ENCODE results near the gene TMEM131.
A peak's percentile ranks its signal among the peaks of the same experiment; 100 is the strongest.

TMEM131 gene

DNA sequence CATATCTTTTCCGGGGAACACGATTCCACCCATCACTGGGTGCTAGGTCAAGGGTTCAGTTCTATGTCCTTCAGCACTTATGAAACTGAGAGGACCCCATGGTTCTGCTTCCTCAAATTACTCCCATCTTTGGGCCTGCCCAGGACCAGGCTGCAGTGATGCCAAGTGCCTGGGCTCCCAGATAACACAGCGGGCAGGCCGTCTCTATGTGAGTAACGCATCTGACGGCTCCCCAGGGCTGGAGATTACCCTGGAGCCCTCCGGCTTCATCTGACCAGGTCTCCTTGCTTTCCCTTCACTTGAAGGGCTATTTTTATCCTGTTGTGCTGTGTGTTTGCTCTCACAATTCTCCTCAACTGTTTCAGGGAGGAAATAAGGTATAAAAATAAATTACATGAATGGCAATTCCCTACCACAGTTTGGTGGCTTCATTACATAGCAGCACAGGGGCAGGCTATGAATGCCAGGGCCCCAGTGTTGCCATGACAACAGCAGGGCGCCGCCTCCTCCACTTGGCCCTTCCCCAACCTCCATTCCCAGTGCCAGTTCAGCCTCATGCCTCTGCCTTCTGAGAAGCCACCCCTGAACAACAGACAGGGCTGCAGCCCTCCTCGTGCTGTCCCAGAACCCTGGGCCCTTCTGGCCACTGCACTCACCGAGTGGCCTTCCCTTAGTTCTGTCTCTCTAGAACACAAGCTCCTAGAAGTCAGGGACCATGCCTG is 25.4 kb upstream of the TMEM131 start:
- no peak for DNase-seq

- DNase-seq: no peak
Measured at GRCh38 chr2:98020516-98020915, 24.8 kb upstream of the TMEM131 start.

GRCh38 chr2:98016908-98017670 is 21.3 kb upstream of the TMEM131 start:
- no peak for DNase-seq

GRCh38 chr2:98015671-98016070 is 19.9 kb upstream of the TMEM131 start:
- DNase-seq: no peak

- DNase-seq: no peak
Measured at GRCh38 chr2:98014379-98014778, 18.6 kb upstream of the TMEM131 start.

DNA sequence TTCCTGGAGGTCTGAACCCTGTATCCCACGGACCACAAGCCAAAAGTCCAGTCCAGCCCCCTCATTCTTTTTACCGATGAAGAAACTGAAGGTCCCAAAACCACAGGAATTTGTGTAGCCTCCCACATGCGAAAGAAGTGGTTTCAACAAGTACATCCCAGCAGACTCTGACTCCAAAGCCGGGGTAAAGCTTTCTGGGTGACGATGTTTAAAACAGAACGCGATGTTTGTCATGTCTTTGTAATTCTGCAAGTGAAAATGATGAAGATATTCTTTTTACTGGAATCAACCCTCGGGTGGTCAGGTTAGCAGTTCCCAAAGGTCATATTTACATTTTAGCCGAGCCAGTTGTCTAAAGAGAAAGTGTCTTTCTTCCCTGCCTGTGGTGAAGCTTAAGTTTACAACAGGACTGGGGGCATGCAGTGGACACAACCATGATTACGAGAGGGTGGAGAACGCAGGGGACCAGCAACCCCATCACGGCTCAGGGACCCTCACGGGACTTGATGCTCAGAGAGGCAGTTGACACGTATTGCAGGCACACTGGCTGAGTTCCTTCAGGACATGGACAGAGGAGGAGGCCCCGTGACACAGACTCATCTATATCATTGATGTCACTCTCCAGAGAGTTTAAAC is 17.8 kb upstream of the TMEM131 start:
- no peak for DNase-seq

DNA sequence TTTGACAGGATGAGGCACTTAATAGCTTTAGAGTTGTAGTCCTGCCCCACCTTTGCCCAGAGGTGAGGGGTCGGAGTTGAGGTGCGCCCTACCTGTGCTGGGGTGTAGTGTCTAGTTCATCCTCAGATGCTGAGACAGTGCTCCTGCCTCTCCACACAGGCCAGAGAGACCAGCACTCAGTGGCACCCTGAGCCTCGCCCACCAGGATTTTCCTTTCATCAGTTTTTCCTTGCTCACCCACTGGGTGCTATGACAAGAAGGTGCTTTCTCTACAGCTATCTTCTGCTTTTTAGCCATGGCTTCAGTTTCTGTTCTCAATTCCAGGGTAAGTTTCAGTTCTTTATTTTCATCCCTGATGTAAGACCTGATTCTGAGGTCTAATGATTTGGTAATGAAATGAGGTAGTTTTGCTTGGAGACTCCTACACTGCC is 16.8 kb upstream of the TMEM131 start:
- DNase-seq: no peak

- no peak for DNase-seq
Measured at GRCh38 chr2:98009887-98010760, 14.4 kb upstream of the TMEM131 start.

DNA sequence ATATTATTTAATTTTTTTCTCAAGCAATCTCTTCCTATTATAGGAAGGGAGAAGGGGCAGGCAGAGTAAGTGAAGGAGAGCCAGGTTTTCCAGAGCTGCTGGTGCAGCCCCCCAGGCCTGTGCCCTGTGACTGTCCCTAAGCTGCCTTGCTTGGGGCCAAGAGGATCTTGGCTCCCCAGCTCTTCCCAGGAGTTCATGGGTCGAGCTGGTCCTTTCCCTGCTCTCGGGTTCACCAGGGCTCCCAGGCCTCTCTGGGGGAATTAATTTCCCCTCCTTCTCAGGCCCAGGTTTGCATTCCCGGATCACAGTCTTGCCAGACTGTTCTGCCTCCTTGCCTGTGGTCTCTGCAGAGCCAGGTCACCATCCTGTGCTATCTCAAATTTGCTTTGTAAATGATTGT is 12.7 kb upstream of the TMEM131 start:
- no peak for DNase-seq

DNA sequence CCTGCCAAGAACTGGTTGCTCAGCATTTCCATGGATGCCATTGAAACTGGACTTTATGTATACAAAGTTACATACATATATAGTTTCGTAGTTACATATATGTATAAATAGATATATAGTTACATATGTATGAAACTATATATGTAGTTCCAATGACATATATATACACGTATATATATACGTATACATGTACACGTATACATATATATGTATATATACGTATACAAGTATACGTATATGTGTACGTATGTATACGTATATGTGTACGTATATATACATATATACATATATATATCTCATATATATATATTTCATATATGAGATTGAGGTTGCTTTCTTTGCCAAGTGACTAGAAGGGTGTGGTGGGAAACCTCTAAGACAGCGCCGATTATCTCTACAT is 10.6 kb upstream of the TMEM131 start:
- no peak for DNase-seq

GRCh38 chr2:98004613-98005012 is 8.9 kb upstream of the TMEM131 start:
- DNase-seq: no peak

DNA sequence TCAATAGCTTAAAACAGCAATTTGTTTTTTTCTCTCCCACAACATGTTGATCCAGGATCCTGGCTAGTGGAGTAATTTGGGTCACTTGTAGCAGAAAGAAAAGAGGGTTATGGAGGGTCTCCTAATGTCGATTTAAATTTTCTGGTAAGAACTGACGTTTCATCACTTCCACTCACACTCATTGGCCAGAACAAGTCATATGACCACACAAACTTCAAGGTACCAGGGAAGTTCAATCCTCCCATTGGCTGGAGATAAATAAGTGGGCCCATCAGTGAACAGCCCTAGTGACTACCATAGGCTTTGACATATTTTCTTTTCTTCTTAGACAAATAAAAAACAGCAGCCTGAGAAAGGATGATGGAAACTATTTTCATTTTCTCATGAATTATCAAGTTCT is 8.3 kb upstream of the TMEM131 start:
- DNase-seq: no peak

DNA sequence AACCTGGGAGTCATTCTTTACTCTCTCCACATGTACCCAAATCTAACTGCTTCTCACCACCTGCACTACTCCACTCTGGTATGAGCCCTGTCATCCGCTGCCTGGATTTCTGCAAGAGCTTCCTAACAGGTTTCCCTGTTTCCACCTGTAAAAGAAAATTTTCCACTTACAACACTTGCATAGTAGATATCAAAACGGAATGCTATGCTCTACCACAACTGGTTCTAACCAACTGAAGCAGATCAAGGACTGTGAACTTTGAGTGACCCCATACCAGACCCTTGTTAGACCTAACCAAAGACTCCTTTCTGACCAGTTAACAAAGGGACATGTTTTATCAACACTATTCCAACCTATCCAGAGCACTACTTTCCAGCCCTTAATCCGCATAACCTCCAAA is 3.8 kb upstream of the TMEM131 start:
- no peak for DNase-seq

DNA sequence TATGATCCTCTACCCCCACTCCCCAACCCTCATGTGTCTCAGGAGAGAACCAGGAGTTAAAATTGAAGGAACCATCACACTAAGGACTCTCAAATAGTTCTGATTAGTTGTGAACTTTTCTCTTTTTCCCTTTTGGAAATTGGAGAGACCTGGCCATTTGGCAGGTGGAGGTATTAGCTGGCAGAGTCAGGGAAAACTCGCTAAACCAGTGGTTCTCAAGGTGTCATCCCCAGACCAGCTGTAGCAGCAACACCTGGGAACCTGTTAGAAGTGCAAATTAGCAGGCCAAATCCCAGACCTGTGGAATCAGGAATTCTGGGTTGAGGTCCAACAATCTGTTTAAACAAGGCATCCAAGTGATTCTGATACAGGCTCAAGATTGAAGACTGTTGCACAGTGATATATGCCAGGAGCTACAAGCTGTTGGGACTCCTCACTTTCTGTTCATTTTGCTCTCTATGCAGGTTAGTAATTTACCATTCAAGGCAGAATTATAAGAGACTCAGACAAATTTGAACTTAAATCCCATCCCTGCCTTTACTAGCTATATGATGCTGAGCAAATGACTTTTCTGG is 2.8 kb upstream of the TMEM131 start:
- no peak for DNase-seq

DNA sequence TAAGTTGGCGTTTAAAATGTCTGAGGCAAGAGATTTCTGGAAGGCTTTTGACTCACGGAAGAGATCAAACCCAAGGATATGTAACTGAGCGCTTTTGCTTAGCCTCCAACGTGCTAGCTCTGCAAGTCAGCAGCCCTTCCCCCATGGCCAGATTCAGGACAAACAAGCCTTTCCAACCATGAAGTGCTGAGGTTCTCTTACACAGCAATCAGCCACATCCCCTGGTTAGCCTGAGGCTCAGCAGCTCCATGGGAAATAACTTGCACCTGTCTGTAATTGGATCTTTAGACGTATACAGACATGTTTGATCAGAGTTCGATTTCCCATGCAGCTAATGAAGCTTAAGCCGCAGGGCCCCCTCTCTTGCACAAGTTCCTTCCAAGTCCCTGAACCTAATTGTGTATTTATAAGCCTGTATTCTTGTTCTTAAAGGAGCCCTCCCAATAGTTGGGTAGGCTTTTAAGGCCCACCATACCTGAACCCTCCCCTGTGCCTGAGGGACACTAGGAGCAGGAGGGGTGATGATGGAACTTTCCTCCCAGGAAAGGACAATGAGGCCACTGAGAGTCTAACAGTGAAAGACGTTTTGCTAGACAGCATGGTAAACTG is 2.1 kb upstream of the TMEM131 start:
- no peak for DNase-seq

DNA sequence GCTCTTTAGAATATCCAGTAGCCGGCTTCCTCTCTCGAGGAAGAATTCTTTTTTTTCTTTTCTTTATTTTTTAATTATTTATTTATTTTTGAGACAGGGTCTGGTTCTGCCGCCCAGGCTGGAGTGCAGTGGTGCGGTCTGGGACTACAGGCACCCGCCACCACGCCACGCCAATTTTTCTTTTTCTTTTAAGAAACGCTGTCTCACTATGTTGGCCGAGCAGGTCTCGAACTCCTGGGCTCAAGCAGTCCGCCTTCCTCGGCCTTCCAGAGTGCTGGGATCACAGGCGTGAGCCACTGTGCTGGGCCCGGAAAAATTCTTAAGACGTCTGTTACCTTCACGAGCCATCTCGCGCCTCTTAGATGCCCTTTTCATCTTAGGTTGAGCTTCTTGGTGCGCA is 931 bp upstream of the TMEM131 start:
- DNase-seq: no peak

DNA sequence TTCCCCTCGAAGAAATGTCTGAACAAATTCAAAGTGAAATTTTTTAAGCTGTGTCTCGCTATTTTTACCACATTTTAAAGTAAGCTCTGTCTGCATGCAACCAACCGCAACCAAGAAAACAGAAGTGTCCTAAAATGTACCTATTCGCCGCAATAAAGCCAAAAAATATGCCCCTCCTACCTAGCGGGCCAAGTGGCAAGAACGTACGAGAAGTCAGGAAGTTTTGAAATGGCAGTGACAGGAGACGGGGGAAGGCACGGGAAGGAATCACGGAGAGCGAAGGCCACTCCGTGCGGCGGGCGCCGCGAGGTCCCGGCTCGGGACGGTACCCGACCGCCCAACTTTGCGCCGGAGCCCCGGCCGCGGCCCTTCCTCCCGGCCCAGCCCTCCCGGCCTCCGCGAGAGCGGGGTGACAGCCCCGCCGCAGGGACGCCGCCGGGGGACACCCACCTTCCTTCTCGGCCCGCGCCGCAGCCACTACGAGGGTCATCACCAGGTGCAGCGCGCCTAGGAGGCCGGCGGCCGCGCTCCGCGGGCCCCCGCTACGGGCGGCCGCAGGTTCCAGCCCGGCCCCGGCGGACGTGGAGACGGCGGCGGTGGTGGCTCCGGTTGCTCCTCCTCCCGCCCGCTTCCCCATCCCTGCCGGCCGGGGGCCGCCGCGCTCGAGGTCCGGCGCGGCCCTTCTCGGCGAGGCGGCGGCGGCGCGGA is 568 bp downstream of the TMEM131 start:
- DNase-seq: peak; percentile 15 to 47

DNA sequence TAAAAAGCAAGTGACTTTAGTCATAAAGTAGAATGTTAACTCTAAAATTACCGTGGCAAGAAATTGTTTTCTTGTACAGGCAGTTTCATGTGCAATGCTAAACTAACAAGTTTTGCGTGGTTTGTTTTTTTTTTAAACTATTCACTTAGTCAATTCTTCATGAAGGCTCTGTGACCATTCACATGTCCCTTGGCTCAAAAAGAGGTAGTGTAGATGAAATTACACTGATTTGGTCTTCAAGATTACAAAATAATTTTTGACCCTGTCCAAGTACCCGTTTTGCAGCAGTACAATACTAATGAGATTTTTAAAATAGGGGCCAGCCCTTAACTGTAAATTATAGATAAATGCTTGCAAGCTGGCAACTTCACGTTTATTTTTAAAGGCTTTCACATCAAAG is 1.3 kb downstream of the TMEM131 start:
- no peak for DNase-seq

- DNase-seq: no peak
Measured at GRCh38 chr2:97993926-97994325, 1.8 kb downstream of the TMEM131 start.

- no peak for DNase-seq
Measured at GRCh38 chr2:97992836-97993825, 2.6 kb downstream of the TMEM131 start.
